GM19468 (cell line): Measurements from ENCODE around the gene MGAT4A.
"Not testable (repeated sequence)": the region's sequence is repeated elsewhere in the genome, so short reads cannot be mapped to it uniquely, and the experiment has no call there.

Experiments
- ATAC-seq: cut with Tn5 transposase; IDR thresholded peaks from one replicate; pipeline ENCODE4 v1.9.1; 2021; ENCODE audit warnings: mild to moderate bottlenecking, moderate library complexity, moderate number of reproducible peaks; ENCODE audit not compliant: unreplicated experiment; ENCODE audit errors: extremely low read depth

Gene MGAT4A

GRCh38 chr2:98615481-98615880 lies 115.5 kb downstream of the MGAT4A start:
- no peak for ATAC-seq

- ATAC-seq, result no peak
These were observed 116.8 kb downstream of the MGAT4A start for GRCh38 chr2:98614024-98614739.

DNA sequence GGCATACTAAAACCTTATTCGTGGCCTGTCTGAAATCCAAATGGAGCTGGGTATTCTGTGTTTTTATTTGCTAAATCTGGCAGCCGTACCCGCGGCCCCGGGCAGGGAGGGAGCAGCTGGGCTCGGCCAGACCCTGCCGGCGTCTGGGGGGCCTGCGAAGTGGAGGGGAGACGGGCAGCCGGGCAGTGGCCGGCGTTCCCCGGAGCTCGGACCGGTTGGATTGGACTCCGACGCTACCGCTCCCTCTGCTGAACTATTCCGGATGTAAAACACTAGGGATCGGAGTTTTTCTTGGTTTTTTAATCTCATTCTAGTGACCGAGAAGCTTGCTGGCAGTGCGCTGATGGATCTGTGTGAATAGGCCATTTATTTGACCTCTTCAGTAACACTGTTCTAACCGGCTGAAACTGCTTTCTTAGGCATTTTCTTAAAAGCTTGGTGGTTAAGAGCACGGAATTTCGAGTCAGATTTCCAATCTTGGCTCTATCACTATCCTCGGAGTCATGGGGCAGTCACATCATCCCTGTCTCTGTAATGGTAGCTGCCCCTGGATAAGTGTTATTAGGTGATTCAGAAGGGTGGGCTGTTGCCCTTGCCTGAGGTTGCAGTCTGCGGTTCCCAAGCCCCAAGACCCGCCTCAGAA lies 121.8 kb downstream of the MGAT4A start:
- no peak for ATAC-seq

DNA sequence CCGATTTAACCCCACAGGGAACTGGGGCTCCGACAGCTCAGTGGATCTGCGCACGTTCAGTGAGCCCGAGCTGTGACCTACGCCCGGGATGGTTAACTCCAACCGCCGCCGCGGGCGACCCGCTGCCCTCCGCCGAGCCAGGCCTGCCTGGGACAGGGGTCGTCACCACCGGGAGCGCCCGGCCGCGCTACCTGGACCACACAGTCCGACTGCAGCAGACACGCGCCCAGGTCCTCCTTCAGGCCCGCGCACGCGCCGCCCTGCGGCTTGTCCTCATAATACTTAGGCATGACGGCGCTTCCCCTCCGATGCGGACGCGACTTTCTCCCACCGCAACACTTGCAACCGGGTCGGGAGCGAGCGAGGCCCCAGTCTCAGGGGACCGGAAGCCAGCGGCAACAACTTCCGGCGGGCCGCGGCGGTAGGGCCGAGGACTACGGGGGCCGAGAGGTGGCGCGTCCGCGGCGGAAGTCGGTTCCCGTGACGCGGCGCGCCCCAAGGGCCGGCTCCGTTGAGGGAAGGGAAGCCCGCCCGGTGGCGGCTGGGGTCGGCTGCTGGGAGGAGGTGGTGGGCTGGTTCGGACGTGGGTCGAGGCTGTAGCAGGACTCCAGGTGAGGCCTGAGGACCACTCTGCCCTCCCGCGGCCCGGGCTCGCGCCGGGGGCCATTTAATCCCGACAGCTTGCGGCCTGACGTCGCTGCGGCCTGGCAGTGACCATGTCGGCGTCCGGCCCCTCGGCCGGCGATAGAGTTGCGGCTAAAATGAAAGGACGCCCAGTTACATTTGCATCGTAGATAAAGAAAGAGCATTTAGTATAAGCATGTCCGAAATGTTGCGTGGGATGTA lies 122.6 kb downstream of the MGAT4A start, which contains the start of the genes COA5 and UNC50:
Gene COA5 (minus strand): TSS at position 397 of the 846 bp plus-strand sequence. CDS start 107 bp downstream, at position 290.
Gene UNC50 (plus strand): TSS at position 474 of the 846 bp plus-strand sequence. CDS start 1,171 bp downstream, outside the sequence.
- peak; percentile 50 for ATAC-seq

DNA sequence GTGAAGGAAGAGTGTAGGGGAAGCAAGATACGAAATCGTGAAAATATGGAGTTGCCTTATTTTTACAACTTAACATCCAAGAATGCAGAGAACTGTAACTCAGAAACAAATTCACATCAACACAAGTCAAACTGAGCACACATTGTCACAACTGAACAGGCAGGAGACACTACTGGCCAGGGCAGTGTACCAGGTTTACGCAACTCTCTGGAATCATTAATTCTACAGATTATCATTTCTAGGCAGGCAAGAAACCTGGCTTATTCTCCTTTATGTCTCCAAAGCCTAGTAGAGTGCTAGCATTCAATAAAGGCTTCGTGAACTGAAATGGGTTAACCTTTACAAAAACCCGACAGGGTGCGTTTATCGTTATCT lies 123.2 kb downstream of the MGAT4A start:
- ATAC-seq, result no peak

DNA sequence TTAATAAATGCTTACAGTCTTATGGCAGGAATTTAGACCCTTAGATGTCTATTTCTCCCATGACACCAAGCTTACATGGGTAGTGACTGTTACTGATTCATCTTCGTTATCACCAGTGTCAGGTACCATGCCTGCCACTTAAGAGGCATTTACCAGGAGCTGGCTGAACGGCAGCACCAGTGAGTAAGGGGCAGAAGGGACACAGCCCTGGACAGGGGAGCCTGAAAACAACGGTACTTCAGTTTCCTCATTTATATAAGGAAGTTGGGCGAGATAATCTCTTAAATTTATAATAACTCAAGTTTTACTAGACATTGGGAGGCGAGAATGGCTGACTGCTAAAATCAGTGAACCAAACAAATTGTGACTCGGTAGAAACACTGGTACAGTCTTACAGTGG lies 123.8 kb downstream of the MGAT4A start:
- no peak for ATAC-seq

DNA sequence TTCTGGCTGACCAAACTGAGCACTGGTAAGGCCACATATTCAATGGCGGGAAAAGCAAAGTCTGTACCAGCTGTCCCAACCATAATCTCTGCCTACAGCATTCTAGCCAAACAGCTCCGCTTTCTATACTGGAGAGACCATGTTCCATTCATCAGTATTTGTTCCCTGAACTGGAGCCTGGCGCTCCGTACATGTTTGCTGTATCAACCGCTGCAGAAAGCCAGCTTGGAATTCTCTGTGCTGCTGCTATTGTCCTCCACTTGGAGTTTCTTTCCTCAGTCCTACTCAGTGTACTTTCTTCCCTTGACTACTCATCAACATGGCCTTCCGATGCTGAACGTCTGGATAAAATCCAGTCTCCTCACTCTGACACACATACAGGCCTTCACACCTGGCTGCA lies 124.5 kb downstream of the MGAT4A start:
- no peak for ATAC-seq

GRCh38 chr2:98605076-98605475 lies 125.9 kb downstream of the MGAT4A start:
- ATAC-seq, result no peak

- no peak for ATAC-seq
These were observed 126.4 kb downstream of the MGAT4A start for GRCh38 chr2:98604547-98604946.

DNA sequence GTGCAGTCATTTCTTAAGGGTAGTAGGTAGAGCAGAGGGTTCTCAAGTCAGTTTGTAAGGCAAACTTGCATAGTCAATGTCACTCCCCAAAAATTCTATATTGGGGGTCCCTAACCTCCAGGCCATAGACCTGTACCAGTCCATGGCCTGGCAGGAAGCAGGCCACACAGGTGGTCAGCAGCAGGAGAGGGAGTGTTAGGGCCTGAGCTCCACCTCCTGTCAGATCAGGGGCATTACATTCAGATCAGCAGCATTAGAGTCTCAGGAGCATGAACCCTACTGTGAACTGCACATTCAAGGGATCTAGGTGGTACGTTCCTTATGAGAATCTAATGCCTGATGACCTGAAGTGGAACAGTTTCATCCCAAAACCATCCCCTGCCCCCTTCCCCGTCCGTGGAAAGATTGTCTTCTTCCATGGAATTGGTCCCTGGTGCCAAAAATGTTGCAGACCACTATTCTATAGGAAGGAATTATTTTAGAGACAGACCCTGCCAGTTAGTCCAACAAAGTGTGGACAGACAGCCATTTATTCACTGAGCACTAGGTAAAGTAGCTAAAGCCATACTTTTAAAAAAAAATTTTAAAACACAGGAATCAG lies 129.3 kb downstream of the MGAT4A start:
- peak; percentile 55 for ATAC-seq

- no peak for ATAC-seq
These were observed 132.0 kb downstream of the MGAT4A start for GRCh38 chr2:98598781-98599428.

DNA sequence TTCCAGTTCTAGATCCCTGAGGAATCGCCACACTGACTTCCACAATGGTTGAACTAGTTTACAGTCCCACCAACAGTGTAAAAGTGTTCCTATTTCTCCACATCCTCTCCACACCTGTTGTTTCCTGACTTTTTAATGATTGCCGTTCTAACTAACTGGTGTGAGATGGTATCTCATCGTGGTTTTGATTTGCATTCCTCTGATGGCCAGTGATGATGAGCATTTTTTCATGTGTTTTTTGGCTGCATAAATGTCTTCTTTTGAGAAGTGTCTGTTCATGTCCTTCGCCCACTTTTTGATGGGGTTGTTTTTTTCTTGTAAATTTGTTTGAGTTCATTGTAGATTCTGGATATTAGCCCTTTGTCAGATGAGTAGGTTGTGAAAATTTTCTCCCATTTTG lies 136.3 kb downstream of the MGAT4A start:
- ATAC-seq, result not testable (repeated sequence)

GRCh38 chr2:98592565-98592964 lies 138.4 kb downstream of the MGAT4A start:
- no peak for ATAC-seq

DNA sequence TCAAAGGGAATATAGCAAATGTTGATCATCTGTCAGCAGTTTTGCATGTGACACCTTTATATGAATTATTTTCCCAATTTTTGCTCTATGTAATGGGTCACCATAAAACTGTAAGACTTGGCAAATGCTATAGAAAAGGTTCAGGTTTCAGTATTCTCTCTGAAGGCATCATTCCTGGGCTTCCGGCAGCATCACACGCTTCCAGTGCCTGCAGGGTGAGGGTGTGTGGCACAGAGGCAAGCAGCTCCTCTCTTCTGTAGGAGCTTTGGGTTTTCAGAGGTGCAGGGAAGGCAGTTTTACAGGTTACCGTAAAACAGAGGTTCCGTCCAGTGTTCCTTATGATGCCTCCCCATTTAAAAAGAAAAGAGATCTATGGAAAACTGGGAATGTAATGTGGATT lies 141.4 kb downstream of the MGAT4A start:
- no peak for ATAC-seq

GRCh38 chr2:98588880-98589431 lies 142.0 kb downstream of the MGAT4A start:
- no peak for ATAC-seq

GRCh38 chr2:98586551-98587140 lies 144.3 kb downstream of the MGAT4A start:
- ATAC-seq, result no peak

GRCh38 chr2:98585386-98585785 lies 145.5 kb downstream of the MGAT4A start:
- no peak for ATAC-seq

- no peak for ATAC-seq
These were observed 146.9 kb downstream of the MGAT4A start for GRCh38 chr2:98583816-98584618.
